Rectal smooth muscle tissue (tissue), 1 donor: ENCODE measurements around the gene COL4A6.

Experiments
- H3K27ac ChIP-seq: one replicate; pipeline ENCODE4 v1.7.0; 2013; ENCODE audit warnings: low read depth, low read length, inconsistent platforms
- H3K27me3 ChIP-seq: one replicate; pipeline ENCODE4 v1.7.0; 2013; ENCODE audit warnings: low read length; ENCODE audit not compliant: control insufficient read depth, insufficient read depth
- H3K36me3 ChIP-seq: one replicate; pipeline ENCODE4 v1.7.0; 2013; ENCODE audit warnings: low read length; ENCODE audit not compliant: control insufficient read depth, insufficient read depth
- H3K4me1 ChIP-seq: one replicate; pipeline ENCODE4 v1.7.0; 2013; ENCODE audit warnings: low read length; ENCODE audit not compliant: control insufficient read depth, insufficient read depth
- H3K4me3 ChIP-seq: one replicate; pipeline ENCODE4 v1.7.0; 2013; ENCODE audit warnings: low read length
- H3K9ac ChIP-seq: one replicate; pipeline ENCODE4 v1.7.0; 2013; ENCODE audit warnings: low read length

The COL4A6 gene

GRCh38 chrX:108285356-108285755, 152.9 kb downstream of the COL4A6 start:
- H3K27ac ChIP-seq = no peak overlapping the region
- no peak overlapping the region for H3K9ac ChIP-seq
- no peaks in the 10 kb centered on the region for H3K27me3 ChIP-seq
- no peak overlapping the region for H3K4me3 ChIP-seq
- H3K36me3 ChIP-seq = no peaks in the 10 kb centered on the region
- no peaks in the 10 kb centered on the region for H3K4me1 ChIP-seq

DNA sequence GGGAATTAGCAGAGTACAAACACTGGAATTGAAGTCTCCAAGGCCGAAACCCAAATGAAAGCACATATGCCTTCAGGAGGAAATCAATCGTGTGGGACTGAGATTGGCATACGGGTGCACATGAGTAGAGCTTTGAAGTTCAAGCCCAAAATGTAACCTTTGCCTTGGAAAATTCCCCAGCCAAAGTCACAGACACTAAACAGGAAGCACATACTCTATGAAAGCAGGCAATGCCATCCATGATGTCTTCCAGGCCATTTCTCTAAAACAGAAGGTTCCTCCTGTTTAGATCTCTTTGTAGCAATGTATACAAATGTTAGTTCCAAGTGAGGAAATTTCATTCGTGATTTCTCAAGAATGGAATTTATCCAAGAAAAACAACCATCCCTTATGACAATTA, 162.5 kb downstream of the COL4A6 start:
- Histone ChIP-seq H3K36me3 (no peaks in the 10 kb centered on the region), H3K27me3 (no peaks in the 10 kb centered on the region), H3K27ac (no peak overlapping the region), H3K4me1 (no peaks in the 10 kb centered on the region), H3K4me3 (no peak overlapping the region), H3K9ac (no peak overlapping the region)

DNA sequence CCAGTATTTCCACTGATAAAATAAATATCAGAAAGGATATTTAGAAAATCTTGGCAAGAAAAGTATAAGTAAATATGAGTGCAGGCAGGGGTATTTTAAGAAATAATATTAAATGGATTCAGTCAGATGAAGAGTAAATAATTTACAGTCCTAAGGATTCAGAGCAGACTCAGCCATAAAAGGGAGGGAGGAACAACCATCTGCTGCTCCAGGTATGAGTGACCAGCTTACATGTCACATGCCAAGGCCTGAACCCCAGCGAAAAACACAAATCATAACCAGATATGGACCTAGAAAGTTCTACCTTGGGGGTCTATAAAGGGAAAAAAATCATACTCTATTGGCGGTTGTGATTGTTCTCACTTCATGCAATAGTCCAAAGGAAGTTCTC, 166.8 kb downstream of the COL4A6 start:
- Histone ChIP-seq H3K4me3 (no peak overlapping the region), H3K36me3 (no peaks in the 10 kb centered on the region), H3K27me3 (no peaks in the 10 kb centered on the region), H3K9ac (no peak overlapping the region), H3K27ac (no peak overlapping the region), H3K4me1 (no peaks in the 10 kb centered on the region)

- Histone ChIP-seq H3K27ac (no peak overlapping the region), H3K9ac (no peak overlapping the region), H3K4me3 (no peak overlapping the region), H3K27me3 (no peaks in the 10 kb centered on the region), H3K4me1 (no peaks in the 10 kb centered on the region), H3K36me3 (no peaks in the 10 kb centered on the region)
Measured at GRCh38 chrX:108270739-108271396, 167.4 kb downstream of the COL4A6 start.

DNA sequence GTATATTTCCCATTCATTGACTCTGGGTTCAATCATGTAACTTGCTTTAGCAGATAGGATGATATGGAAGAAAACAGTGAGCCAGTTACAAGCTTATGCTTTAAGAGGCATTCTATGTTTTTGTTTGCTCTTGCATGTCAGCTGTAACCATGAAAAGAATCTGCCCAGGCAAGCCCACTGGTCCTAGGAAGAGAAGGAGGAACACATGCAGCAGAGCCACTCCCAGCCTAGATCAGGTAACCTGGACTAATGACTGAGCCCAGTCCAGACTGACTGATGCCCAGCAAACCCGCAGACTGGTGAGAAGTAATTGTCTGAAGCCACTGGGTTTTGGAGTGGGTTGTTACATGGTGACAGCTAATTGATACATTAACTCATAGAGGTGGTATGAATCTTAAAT, 167.9 kb downstream of the COL4A6 start:
- Histone ChIP-seq H3K9ac (no peak overlapping the region), H3K27ac (no peak overlapping the region), H3K36me3 (no peaks in the 10 kb centered on the region), H3K4me3 (no peak overlapping the region), H3K4me1 (no peaks in the 10 kb centered on the region), H3K27me3 (no peaks in the 10 kb centered on the region)

- Histone ChIP-seq H3K4me3 (no peak overlapping the region), H3K27ac (no peak overlapping the region), H3K9ac (no peak overlapping the region), H3K4me1 (no peaks in the 10 kb centered on the region), H3K36me3 (no peaks in the 10 kb centered on the region), H3K27me3 (no peaks in the 10 kb centered on the region)
Measured at GRCh38 chrX:108268434-108269080, 169.7 kb downstream of the COL4A6 start.

DNA sequence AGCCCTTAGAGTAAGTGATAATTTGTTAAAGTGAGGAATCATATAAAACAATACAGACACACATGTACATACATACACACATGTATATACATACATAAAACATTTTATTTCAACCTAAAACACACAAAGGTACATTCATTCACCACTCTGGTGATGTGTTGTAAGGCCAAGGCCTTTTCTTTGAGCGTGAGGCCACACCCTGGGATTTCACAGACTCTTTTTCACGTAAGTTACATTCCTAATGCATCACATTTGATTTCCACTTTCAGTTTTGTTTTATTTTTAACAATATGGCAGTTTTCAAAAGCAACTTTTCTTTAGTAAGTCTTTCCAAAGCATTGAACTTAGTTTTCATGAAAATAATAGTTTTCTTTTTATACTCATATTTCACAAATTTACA, 170.7 kb downstream of the COL4A6 start:
- Histone ChIP-seq H3K27me3 (no peaks in the 10 kb centered on the region), H3K36me3 (no peaks in the 10 kb centered on the region), H3K9ac (no peak overlapping the region), H3K4me1 (no peaks in the 10 kb centered on the region), H3K4me3 (no peak overlapping the region), H3K27ac (no peak overlapping the region)

DNA sequence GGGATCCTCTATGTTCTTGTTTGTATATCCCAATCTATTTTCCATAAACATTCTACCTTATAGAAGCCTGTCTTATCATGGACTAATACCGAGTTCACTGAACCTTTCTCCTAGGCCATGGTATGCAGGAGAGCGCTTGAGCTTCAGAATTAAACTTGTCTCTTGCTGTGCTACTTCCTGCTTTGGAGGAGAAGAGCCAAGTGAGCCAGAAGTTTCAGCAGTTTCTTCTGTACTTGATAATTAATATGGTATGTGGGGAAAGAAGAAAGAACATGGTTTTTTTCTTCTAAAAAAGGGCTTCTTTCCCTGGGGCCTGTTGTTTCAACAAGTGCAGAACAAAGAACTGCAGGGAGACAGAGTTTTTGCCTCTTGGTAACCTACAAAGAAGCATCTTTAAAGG, 173.8 kb downstream of the COL4A6 start:
- no peaks in the 10 kb centered on the region for H3K4me1 ChIP-seq
- no peaks in the 10 kb centered on the region for H3K27me3 ChIP-seq
- H3K4me3 ChIP-seq = no peak overlapping the region
- no peak overlapping the region for H3K27ac ChIP-seq
- H3K9ac ChIP-seq = no peak overlapping the region
- H3K36me3 ChIP-seq = no peaks in the 10 kb centered on the region

GRCh38 chrX:108261549-108262203, 176.5 kb downstream of the COL4A6 start:
- H3K4me3 ChIP-seq = no peak overlapping the region
- H3K36me3 ChIP-seq = no peaks in the 10 kb centered on the region
- no peaks in the 10 kb centered on the region for H3K4me1 ChIP-seq
- H3K9ac ChIP-seq = no peak overlapping the region
- H3K27me3 ChIP-seq = no peaks in the 10 kb centered on the region
- H3K27ac ChIP-seq = no peak overlapping the region

DNA sequence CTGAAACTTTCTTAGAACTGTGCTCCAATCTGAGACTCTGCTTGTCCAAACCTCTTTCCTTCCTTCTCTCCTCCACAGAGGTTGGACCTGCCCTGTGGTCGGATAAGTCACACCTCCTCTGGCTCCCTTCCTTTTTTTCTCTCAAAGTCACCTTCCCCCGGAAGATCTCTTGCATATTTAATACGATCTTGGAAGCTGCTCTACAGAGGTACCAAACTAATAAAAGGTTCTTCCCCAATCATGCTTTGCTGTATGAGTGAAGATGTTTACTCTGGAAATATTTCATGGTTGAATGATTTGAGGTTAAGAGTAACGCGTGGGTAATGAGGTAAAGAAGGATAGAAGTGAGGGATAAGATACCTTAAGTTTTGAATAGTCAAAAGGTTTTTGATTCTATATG, 180.7 kb downstream of the COL4A6 start:
- H3K27ac ChIP-seq = no peak overlapping the region
- no peaks in the 10 kb centered on the region for H3K36me3 ChIP-seq
- no peak overlapping the region for H3K9ac ChIP-seq
- no peaks in the 10 kb centered on the region for H3K4me1 ChIP-seq
- no peak overlapping the region for H3K4me3 ChIP-seq
- no peaks in the 10 kb centered on the region for H3K27me3 ChIP-seq

DNA sequence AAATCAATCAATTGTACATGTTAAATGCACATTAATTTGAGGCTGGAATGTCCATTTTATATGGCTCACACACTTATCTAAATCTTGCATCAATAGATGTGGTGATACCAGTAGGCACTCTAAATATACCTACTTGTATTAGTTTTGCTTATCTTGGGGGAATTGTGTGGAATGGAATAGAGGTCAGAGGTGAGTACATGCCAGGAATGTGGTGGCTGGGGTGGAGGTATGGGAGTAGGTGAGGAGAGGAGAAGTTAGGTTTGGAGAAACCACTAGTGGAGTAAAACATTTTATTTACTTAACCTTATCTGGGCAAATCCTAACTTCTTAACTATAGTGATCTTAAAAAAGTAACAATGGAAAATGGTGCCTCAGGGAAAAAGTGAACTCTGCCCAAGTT, 183.6 kb downstream of the COL4A6 start:
- H3K36me3 ChIP-seq = no peaks in the 10 kb centered on the region
- H3K4me1 ChIP-seq = no peaks in the 10 kb centered on the region
- H3K9ac ChIP-seq = no peak overlapping the region
- no peak overlapping the region for H3K27ac ChIP-seq
- no peak overlapping the region for H3K4me3 ChIP-seq
- no peaks in the 10 kb centered on the region for H3K27me3 ChIP-seq

GRCh38 chrX:108250654-108251579, 187.3 kb downstream of the COL4A6 start:
- no peak overlapping the region for H3K9ac ChIP-seq
- H3K36me3 ChIP-seq = no peaks in the 10 kb centered on the region
- H3K27ac ChIP-seq = no peak overlapping the region
- no peaks in the 10 kb centered on the region for H3K4me1 ChIP-seq
- H3K27me3 ChIP-seq = no peaks in the 10 kb centered on the region
- H3K4me3 ChIP-seq = no peak overlapping the region
